SH-SY5Y (cell line): ENCODE results near the gene STING1.

Source experiments
- GATA2 ChIP-seq: IDR thresholded peaks from 2 replicates; pipeline ENCODE4 v1.6.1; 2011; ENCODE audit warnings: mild to moderate bottlenecking, low read depth, low read length
- GATA3 ChIP-seq: IDR thresholded peaks from 2 replicates; pipeline ENCODE4 v1.6.1; 2011; ENCODE audit warnings: low read depth, mild to moderate bottlenecking, low read length, moderate library complexity

The STING1 gene

DNA sequence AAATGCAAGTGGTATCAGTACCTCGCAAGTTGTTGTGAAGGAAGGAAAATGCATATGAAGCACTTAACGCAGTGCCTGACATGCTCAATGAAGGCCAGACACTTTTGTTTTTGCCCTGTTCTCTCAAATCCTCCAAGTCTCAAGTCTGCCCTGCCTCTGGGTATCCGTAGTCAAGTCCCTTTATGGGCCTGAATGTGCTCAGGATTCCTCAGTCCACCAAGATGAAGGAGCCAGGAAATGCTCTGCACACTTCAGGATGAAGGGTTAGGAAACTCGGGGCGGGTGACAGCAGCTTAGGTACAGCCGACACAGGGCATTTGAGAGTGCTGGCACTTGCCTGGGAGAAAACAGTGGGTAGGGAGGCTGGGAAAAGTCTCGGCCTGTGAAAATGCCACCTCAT is 21.4 kb downstream of the STING1 start:
- TF ChIP-seq GATA2 (no peak), GATA3 (no peak)

DNA sequence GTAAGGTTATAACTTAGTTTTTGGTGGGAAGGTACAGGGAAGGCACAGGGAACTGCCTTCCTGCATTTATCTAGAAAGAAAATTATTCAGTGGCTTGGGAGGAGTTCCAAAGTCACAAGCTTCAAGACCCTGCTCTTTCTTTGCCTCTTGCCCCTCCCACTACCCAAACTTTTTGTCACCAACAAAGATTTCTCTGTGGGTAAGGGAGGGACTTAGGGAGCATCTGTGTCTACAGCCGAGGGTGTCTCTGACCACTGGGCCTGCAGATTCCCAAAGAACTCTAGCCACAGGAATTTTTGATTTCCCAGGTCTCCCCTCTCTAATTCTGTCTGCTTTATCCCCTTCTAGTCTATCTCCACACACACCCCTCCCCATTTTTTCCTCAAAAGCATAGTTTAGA is 22.1 kb downstream of the STING1 start:
- TF ChIP-seq GATA2, result no peak

GRCh38 chr5:139459451-139459934 is 23.1 kb downstream of the STING1 start:
- no peak for TF ChIP-seq GATA2
- no peak for TF ChIP-seq GATA3

GRCh38 chr5:139458580-139459407 is 23.8 kb downstream of the STING1 start:
- TF ChIP-seq GATA2, result no peak
- no peak for TF ChIP-seq GATA3

DNA sequence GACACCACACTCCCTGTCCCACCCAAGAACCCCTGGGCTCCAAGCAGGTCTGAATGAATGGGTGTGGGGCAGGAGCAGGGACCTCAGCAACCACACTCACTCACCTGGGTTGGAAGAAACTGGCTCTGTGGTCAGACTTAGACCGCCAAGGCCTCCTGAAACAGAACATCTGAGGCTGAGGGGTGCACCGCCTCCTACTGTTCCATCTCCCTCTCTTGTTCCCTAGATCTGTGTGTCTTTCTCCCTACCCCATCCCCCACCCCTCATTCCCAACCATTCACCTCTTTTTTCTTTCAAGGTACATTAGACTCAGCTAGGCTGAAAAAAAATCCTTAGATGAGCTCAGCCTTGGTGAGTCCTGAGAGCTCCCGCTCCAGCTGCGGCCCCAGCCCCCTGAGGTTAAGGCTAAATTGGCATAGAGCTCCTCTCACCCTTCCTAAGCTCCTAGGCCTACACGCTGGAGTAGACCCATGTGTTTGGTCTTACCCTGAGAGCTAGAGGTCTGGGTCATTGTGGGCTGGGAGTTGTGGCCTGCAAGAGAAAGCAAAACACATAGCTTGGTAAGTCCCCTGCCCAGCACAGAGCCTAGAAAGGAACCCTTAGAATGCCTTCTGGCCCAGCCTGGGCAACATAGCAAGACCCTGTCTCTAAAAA is 24.8 kb downstream of the STING1 start:
- TF ChIP-seq GATA2, result no peak
- TF ChIP-seq GATA3, result no peak

DNA sequence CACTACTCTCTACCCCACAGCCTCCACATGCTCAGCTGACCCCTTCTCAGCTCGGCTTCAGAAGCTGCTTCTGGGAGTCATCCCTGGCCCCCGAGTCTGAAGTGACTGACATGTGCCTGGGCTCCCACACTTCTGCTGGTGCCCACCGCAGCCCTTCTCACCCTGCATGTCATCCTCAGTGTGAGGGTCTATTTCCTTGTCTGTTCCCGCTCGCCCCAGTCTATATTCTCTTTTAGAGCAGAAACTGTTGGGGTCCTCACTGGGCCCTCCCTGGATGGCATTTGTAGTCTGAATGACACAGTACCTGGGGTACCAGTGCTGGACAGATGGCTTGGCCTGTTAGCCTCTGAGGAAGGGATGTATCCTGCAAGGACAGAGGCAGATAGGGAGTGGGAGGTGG is 25.3 kb downstream of the STING1 start:
- no peak for TF ChIP-seq GATA3
- TF ChIP-seq GATA2, result no peak

DNA sequence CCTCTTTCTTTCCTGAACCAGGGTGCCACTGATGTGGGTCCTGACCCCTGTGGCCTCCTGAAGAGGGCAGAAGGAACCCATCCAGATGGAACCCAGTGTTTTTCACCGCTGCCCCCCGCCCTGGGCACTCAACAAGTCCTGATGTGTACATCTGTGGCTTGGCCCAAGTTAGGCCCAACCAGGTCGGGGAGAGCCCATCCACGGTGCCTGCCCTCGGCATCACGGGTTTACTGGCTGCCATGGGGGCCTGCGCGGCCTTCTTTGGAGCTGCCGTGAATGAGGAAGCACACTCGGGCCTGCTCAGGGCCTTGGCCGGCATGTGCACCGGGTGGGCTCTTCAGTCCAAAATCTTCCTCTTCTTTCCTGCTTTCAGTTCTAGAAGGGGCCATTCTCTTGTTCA is 25.8 kb downstream of the STING1 start:
- TF ChIP-seq GATA2 (no peak), GATA3 (no peak)

GRCh38 chr5:139454568-139455290 is 27.8 kb downstream of the STING1 start:
- TF ChIP-seq GATA2 (no peak), GATA3 (no peak)

GRCh38 chr5:139453683-139454567 is 28.6 kb downstream of the STING1 start:
- no peak for TF ChIP-seq GATA2

- TF ChIP-seq GATA2, result no peak
- TF ChIP-seq GATA3, result no peak
These were observed 30.5 kb downstream of the STING1 start for GRCh38 chr5:139451878-139452660.

DNA sequence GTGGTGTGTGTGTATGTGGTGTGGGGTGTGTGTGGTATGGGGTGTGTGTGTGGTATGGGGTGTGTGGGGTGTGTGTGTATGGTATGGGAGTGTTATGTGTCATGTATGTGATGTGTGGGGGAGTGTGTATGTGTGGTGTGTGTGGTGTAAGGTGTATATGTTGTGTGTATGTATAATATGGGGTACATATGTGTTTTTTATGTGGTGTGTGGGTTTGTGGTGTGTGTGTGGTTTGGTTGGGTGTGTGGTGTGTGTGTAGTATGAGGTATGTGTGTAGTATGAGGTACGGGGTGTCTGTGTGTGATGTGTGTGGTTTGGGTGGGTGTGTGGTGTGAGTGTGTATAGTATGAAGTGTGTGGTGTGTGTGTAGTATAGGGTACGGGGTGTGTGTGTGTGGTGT is 31.4 kb downstream of the STING1 start:
- TF ChIP-seq GATA3 (no peak), GATA2 (no peak)

GRCh38 chr5:139446956-139447779 is 35.4 kb downstream of the STING1 start:
- TF ChIP-seq GATA3 (no peak), GATA2 (no peak)
